GM18505 (cell line): Measurements from ENCODE around the gene NAT9.

ENCODE experiments used
- ATAC-seq: cut with Tn5 transposase; IDR thresholded peaks from one replicate; pipeline ENCODE4 v1.9.1; 2021; ENCODE audit not compliant: unreplicated experiment
- POLR2A ChIP-seq: IDR thresholded peaks from 4 replicates; pipeline ENCODE4 v1.6.1; 2011; ENCODE audit warnings: borderline replicate concordance; ENCODE audit not compliant: insufficient read depth, insufficient read length; ENCODE audit errors: extremely low read depth

NAT9 gene

GRCh38 chr17:74770498-74771318, 5.4 kb downstream of the NAT9 start:
- peak; percentile 30 for TF ChIP-seq POLR2A
- no peak for ATAC-seq

- no peak for TF ChIP-seq POLR2A
- no peak for ATAC-seq
Observed at GRCh38 chr17:74769856-74770497, 6.2 kb downstream of the NAT9 start.

GRCh38 chr17:74769266-74769855, 6.8 kb downstream of the NAT9 start:
- TF ChIP-seq POLR2A = no peak
- no peak for ATAC-seq

- peak; percentile 37 for TF ChIP-seq POLR2A
- no peak for ATAC-seq
Observed at GRCh38 chr17:74768763-74769114, 7.4 kb downstream of the NAT9 start.

- TF ChIP-seq POLR2A = no peak
- no peak for ATAC-seq
Observed at GRCh38 chr17:74768069-74768762, 7.9 kb downstream of the NAT9 start.

- no peak for ATAC-seq
- TF ChIP-seq POLR2A = no peak
Observed at GRCh38 chr17:74767111-74767516, 9.0 kb downstream of the NAT9 start.

- no peak for TF ChIP-seq POLR2A
Observed at GRCh38 chr17:74766413-74766812, 9.7 kb downstream of the NAT9 start.

GRCh38 chr17:74764751-74765286, 11.3 kb downstream of the NAT9 start:
- TF ChIP-seq POLR2A = no peak
- ATAC-seq = no peak

More at GRCh38 chr17:74766413-74766812, 9.7 kb downstream of the NAT9 start:
- no peak for ATAC-seq

- TF ChIP-seq POLR2A = no peak
- ATAC-seq = no peak
Observed at GRCh38 chr17:74763565-74764387, 12.4 kb downstream of the NAT9 start.

- TF ChIP-seq POLR2A = no peak
Observed at GRCh38 chr17:74761931-74762330, 14.2 kb downstream of the NAT9 start.

GRCh38 chr17:74761419-74761818, 14.7 kb downstream of the NAT9 start:
- no peak for ATAC-seq
- no peak for TF ChIP-seq POLR2A

More at GRCh38 chr17:74761931-74762330, 14.2 kb downstream of the NAT9 start:
- ATAC-seq = no peak

GRCh38 chr17:74760404-74761105, 15.6 kb downstream of the NAT9 start:
- TF ChIP-seq POLR2A = no peak
- no peak for ATAC-seq
